ENCODE data around the gene BACE1.
"Not testable (repeated sequence)": the region's sequence is repeated elsewhere in the genome, so short reads cannot be mapped to it uniquely, and the experiment has no call there.

The BACE1 gene

DNA sequence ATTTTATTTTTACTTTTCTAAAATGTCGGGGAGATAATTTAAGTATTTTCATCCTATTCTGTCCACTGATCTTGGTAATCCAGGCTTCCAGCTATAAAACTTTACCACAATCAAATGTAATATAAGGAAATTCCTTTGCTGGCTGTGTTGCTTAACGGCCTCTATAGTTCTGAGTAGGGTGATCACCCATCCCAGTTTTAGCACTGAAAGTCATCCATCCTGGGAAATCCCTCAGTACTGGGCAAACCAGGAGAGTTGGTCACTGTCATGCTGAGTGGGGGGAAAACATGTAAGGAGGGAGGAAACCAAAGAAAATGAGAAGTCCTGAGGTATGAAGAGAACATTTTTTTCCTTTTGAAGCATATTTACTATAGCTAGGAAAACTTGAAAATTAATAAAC is 37.7 kb downstream of the BACE1 start:
- CTCF ChIA-PET: no interaction called here
- DNase-seq: no peak
- H3K27ac Mint-ChIP-seq: no peak overlapping the region
- H3K9me3 Mint-ChIP-seq: peaks cover 3% of the 10 kb centered on the region
- peaks cover 33% of the 10 kb centered on the region for H3K4me1 Mint-ChIP-seq
- H3K4me3 Mint-ChIP-seq: no peak overlapping the region
- H3K27me3 Mint-ChIP-seq: no peaks in the 10 kb centered on the region
- H3K36me3 Mint-ChIP-seq: peaks cover 44% of the 10 kb centered on the region

DNA sequence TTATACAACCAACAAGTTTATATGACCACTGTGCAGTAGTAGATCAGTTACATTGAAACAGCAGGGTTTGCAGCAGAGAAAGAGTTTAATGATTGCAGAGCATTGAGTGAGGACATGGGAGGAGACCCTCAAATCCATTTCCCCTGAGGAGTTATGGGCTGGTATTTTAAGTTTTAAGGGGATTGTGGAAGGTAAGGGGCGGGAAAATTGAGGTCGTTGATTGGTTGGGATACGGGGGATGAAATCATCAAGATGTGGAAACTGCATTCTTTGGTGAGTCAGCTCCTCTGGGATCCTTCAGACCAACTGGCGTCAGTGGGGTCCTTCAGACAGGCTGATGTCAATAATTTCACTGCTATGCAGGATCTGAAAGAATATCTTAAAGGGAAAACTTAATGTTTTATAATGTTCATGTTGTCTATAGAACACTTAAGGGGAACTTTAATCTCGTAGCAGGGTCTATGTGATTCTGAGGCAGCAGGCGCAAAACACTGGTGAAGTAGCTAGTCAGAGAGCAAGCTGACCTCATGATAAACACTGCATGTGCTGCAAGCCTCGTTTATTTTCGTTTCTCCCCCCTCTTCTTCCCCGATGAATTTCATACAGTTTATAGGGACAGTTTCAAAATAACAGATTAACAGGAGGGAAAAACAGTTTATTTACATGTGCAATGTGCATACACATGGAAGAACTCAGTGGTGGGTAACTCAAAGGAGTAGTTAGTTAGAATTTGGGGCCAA is 42.3 kb downstream of the BACE1 start:
- peaks cover 4% of the 10 kb centered on the region for H3K9me3 Mint-ChIP-seq
- H3K4me1 Mint-ChIP-seq: peaks cover 13% of the 10 kb centered on the region
- DNase-seq: no peak
- no peak overlapping the region for H3K4me3 Mint-ChIP-seq
- no peak overlapping the region for H3K27ac Mint-ChIP-seq
- CTCF ChIA-PET: no interaction called here
- no peaks in the 10 kb centered on the region for H3K27me3 Mint-ChIP-seq
- peaks cover 20% of the 10 kb centered on the region for H3K36me3 Mint-ChIP-seq

DNA sequence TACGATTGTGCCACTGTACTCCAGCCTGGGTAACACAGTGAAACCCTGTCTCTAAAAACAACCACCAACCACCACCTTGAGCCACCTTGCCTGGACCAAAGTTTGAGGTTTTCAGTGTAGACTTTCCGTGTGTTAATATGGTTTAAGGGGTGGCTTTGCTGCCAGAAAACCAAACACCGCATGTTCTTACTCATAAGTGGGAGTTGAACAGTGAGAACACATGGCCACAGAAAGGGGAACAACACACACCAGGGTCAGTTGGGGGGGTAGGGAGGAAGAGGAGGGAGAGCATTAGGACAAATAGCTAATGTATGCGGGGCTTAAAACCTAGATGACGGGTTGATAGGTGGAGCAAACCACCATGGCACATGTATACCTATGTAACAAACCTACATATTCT is 43.9 kb downstream of the BACE1 start:
- CTCF ChIA-PET, H3K4me3 Mint-ChIP-seq, H3K27ac Mint-ChIP-seq, H3K9me3 Mint-ChIP-seq, H3K27me3 Mint-ChIP-seq, DNase-seq: not testable (repeated sequence)
- Mint-ChIP-seq H3K36me3 (peaks cover 21% of the 10 kb centered on the region), H3K4me1 (peaks cover 11% of the 10 kb centered on the region)

DNA sequence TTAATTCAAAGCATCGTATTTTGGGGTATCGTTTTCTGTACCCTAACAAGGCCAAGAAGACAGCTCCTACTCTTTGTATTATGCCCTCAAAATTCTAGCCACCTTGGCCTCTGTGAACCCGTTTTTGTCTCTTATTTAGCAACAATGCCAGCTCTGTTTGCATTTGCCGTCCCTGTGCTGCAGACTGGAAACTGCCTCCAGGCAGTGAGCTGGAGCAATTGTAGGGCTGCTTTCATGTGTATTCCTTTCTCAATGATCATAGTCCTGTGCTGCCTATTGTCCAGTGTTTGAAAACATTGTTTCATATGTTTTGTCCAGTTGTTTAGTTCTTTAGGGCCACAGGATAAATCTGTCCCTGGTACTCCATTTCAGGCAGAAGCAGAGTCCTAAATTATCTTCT is 44.8 kb downstream of the BACE1 start:
- CTCF ChIA-PET: no interaction called here
- Mint-ChIP-seq H3K27ac (no peak overlapping the region), H3K27me3 (no peaks in the 10 kb centered on the region), H3K36me3 (peaks cover 23% of the 10 kb centered on the region), H3K4me1 (peaks cover 11% of the 10 kb centered on the region), H3K9me3 (peaks cover 4% of the 10 kb centered on the region), H3K4me3 (no peak overlapping the region)
- DNase-seq: no peak

DNA sequence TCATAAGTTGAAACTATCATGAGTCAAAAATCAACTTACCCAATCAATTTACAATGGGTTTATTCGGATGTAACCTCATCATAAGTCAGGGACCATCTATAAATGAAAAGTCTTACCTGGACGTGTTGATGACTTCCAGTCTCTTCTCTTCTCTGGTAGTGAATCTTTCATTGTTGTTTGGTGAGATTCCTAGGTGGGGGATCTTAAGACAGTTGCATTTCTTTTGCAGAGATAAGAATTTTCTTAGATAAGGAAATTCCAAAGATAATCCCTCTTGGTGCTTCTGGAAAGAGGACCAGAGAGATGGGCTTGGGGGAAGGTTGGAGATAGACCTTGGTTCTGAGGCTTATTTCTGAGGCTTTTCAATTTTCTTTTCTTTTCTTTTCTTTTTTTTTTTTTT is 46.2 kb downstream of the BACE1 start:
- no peak for DNase-seq
- Mint-ChIP-seq H3K4me1 (peaks cover 3% of the 10 kb centered on the region), H3K36me3 (peaks cover 15% of the 10 kb centered on the region), H3K4me3 (no peak overlapping the region), H3K9me3 (peaks cover 4% of the 10 kb centered on the region), H3K27me3 (no peaks in the 10 kb centered on the region), H3K27ac (no peak overlapping the region)
- CTCF ChIA-PET: no interaction called here

DNA sequence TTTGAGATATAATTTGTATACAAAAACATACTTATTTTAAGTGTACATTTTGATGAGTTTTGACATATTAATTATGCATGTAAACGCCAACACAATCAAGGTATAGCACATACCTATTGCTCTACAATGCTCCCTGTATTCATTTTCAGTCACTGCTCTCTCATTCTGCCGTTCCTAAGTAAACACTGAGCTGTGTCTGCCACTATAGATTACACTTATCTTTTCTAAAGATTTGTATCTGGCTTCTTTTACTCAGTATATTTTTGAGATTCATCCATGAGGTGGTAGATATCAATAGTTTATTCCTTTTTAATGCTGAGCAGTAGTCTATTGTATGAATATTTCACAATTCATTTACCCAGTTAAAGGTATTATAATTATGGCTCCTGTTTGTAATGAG is 50.3 kb downstream of the BACE1 start:
- H3K27me3 Mint-ChIP-seq: no peaks in the 10 kb centered on the region
- H3K9me3 Mint-ChIP-seq: no peaks in the 10 kb centered on the region
- CTCF ChIA-PET: no interaction called here
- H3K4me1 Mint-ChIP-seq: no peaks in the 10 kb centered on the region
- H3K36me3 Mint-ChIP-seq: peaks cover 6% of the 10 kb centered on the region
- no peak overlapping the region for H3K27ac Mint-ChIP-seq
- H3K4me3 Mint-ChIP-seq: no peak overlapping the region
- no peak for DNase-seq

DNA sequence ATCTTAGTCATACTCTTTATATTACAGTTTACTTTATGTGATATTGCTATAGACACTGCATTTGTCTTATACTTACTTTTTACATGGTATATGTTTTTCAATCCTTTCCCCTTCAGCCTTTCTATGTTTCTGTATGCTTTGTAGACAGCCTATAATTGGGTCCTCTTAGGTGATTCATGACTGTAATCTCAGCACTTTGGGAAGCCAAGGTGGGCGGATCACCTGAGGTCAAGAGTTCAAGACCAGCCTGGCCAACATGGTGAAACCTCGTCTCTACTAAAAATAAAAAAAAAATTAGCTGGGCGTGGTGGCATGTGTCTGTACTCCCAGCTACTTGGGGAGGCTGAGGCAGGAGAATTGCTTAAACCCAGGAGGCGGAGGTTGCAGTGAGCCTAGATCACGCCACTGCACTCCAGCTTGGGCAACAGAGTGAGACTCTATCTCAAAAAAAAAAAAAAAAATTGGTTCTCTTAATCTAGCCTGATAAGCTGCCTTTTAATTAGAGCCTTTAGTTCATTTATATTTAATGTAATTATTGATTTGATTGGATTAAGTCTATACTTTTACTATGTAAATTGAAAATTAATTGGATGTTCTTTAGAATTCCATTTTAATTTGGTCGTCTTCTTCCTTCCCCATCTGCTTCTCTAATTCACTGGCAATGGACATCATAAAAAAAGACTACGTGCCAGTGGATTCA is 51.3 kb downstream of the BACE1 start:
- H3K4me1 Mint-ChIP-seq, H3K9me3 Mint-ChIP-seq, H3K27ac Mint-ChIP-seq, H3K36me3 Mint-ChIP-seq, CTCF ChIA-PET, H3K4me3 Mint-ChIP-seq, H3K27me3 Mint-ChIP-seq, DNase-seq: not testable (repeated sequence)

DNA sequence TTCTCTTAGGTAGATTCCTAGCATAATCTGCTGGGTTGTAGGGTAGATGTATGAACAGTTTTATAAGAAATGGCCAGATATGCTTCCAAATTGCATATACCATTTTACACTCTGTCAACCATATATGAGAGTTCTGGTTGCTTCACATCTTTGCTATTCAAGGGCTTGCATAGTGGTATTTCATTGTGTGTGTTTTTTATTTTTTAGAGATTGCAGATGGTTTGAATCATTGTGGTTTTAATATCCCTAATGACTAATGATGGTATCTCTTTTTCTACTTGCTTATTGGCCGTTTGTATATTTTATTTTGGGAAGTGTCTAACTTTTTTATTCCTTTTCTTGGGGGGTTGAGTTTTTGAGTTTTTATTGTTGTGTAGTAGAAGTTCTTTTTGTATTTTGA is 56.6 kb downstream of the BACE1 start:
- H3K9me3 Mint-ChIP-seq: no peaks in the 10 kb centered on the region
- no peak overlapping the region for H3K27ac Mint-ChIP-seq
- H3K27me3 Mint-ChIP-seq: no peaks in the 10 kb centered on the region
- H3K4me1 Mint-ChIP-seq: no peaks in the 10 kb centered on the region
- no peak overlapping the region for H3K4me3 Mint-ChIP-seq
- CTCF ChIA-PET: no interaction called here
- H3K36me3 Mint-ChIP-seq: peaks cover 3% of the 10 kb centered on the region
- no peak for DNase-seq

DNA sequence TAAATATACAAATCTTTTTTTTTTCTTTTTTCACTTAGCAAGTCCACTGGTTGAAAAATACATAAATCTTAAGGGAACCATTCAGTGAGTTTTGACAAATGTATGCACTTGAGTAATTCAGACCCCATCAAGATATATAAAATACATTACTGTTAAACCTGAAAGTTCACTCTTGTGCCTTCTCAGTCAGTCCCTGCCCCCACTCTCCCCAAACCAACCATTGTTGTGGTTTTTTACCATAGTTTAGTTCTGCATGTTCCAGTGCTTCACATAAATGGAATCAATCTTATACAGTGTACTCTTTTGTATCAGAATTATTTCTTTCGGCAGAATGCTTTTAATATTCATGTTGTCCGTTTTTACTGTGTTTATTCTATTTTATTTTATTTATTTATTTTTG is 57.5 kb downstream of the BACE1 start:
- Mint-ChIP-seq H3K9me3 (no peaks in the 10 kb centered on the region), H3K4me1 (no peaks in the 10 kb centered on the region), H3K4me3 (no peak overlapping the region), H3K36me3 (peaks cover 5% of the 10 kb centered on the region), H3K27ac (no peak overlapping the region), H3K27me3 (no peaks in the 10 kb centered on the region)
- no peak for DNase-seq
- CTCF ChIA-PET: no interaction called here

DNA sequence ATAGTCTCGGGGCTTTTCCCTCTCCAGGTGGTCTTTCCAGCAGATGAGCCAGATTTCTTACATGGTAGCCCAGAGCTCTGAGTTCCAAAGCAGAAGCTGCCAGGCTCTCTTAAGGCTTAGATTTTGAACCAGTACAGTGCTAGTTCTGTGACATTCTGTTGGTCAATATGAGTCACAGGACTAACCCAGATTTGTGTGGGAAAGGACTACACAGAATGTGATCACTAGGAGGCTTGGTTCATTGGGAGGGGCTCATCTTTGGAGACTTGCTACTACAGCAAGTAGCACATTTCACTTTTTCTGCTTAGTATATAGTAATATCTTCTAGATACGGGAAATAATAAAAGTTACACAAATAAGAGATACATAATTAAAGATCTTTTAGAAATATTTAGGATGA is 59.5 kb downstream of the BACE1 start:
- no peak overlapping the region for H3K27ac Mint-ChIP-seq
- H3K9me3 Mint-ChIP-seq: no peaks in the 10 kb centered on the region
- DNase-seq: no peak
- H3K27me3 Mint-ChIP-seq: no peaks in the 10 kb centered on the region
- CTCF ChIA-PET: no interaction called here
- H3K4me3 Mint-ChIP-seq: no peak overlapping the region
- peaks cover 8% of the 10 kb centered on the region for H3K36me3 Mint-ChIP-seq
- H3K4me1 Mint-ChIP-seq: no peaks in the 10 kb centered on the region

DNA sequence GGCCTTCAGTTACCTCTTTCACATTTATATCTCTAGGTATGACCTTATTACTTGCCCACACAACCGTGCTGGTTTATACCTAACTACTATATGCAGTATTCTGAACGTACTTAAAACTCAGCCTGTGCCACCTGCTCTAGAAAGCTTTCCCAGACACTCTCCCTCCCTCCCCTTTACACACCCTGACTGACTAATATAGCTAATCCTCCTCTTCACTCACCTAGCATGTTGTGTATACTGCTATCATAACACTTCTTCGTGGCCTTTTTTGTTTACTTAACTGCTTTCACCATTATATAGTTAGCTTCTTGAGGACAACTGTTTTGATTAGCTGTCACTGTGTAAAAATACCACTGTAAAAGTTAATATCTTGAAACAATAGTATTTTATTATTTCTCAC is 60.1 kb downstream of the BACE1 start:
- H3K4me1 Mint-ChIP-seq: no peaks in the 10 kb centered on the region
- no peaks in the 10 kb centered on the region for H3K27me3 Mint-ChIP-seq
- H3K9me3 Mint-ChIP-seq: no peaks in the 10 kb centered on the region
- no peak overlapping the region for H3K4me3 Mint-ChIP-seq
- CTCF ChIA-PET: no interaction called here
- H3K36me3 Mint-ChIP-seq: peaks cover 9% of the 10 kb centered on the region
- no peak overlapping the region for H3K27ac Mint-ChIP-seq
- no peak for DNase-seq

DNA sequence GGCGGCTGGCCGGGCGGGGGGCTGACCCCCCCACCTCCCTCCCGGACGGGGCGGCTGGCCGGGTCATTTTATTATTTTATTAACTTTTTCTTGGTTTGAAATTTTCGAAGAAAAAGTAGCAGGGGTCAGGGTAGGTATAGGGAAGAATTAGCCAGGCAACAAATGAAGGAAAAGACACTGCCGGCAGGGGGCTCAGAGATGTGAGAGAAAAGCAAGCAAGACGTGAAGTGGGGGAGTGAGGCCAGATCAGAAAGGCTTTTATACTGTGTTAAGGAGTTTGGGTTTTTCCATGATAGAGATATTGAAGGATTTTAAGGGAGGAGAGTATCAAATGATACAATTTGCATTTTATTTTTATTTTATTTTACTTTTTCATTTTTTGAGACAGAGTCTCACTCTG is 64.5 kb downstream of the BACE1 start:
- CTCF ChIA-PET: no interaction called here
- peaks cover 22% of the 10 kb centered on the region for H3K36me3 Mint-ChIP-seq
- no peak for DNase-seq
- no peak overlapping the region for H3K4me3 Mint-ChIP-seq
- H3K4me1 Mint-ChIP-seq: no peaks in the 10 kb centered on the region
- no peak overlapping the region for H3K27ac Mint-ChIP-seq
- H3K9me3 Mint-ChIP-seq: no peaks in the 10 kb centered on the region
- H3K27me3 Mint-ChIP-seq: no peaks in the 10 kb centered on the region

DNA sequence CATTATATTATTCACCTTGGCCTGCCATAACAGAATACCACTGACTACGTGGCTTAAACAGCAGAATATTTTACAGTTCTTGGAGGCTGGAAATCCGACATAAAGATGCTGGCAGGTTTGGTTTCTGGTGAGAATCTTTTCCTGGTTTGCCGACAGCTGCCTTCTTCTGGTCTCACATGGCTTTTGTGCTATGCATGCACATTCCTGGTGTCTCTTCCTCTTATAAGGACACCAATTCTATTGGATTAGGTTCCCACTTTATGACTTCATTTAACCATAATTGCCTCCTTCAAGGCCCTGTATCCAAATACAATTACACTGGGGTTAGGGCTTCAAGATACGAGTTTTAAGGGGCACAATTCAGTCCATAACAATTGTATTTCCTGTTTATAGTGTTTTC is 66.5 kb downstream of the BACE1 start:
- H3K9me3 Mint-ChIP-seq: no peaks in the 10 kb centered on the region
- H3K27ac Mint-ChIP-seq: no peak overlapping the region
- CTCF ChIA-PET: no interaction called here
- H3K4me1 Mint-ChIP-seq: no peaks in the 10 kb centered on the region
- peaks cover 31% of the 10 kb centered on the region for H3K36me3 Mint-ChIP-seq
- no peak for DNase-seq
- H3K4me3 Mint-ChIP-seq: no peak overlapping the region
- no peaks in the 10 kb centered on the region for H3K27me3 Mint-ChIP-seq

DNA sequence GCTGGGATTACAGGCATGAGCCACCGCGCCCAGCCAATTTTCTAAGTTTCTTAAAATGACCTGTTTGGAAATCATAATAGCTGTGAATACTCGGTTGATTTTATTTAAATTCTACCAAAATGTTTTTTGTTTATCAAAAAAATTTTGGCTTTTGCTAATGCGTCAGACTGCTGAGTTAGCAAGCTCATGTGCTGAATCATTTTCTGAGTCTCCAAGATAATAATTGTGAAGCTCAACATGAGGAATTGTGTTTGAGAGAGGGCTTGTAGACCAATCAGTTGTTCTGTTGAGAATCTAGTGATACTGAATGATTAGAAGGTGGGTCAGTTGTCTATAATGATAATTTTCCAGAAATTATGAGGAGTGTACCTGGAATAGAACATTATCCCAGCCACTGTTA is 67.7 kb downstream of the BACE1 start:
- H3K27ac Mint-ChIP-seq: no peak overlapping the region
- H3K9me3 Mint-ChIP-seq: no peaks in the 10 kb centered on the region
- H3K4me3 Mint-ChIP-seq: no peak overlapping the region
- DNase-seq: no peak
- CTCF ChIA-PET: interaction anchor here (0.5 kb wide), 1 partner anchor 525 kb away, joined by 3 read pairs; no protein-coding TSS in a partner anchor
- peaks cover 32% of the 10 kb centered on the region for H3K36me3 Mint-ChIP-seq
- H3K27me3 Mint-ChIP-seq: no peaks in the 10 kb centered on the region
- no peaks in the 10 kb centered on the region for H3K4me1 Mint-ChIP-seq

DNA sequence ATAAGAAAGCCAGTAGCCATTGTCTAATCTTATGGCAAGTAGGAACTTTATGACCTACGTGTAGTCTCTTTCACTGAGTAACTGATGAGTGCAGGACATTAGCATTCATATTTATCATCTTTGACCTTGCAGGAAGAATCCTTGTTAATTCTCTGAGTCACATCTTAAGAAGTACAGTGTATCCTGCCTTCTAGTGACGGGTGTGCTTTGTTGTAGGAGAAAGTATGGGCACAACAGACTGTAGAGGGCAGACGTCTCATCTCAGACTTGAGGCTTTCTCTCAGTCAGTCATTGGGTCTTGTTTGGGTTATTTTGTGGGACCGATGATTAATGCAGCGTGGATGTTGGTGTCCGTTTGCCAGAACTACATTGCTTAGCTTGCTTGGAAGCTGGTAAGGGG is 76.8 kb downstream of the BACE1 start:
- no peak for DNase-seq
- H3K9me3 Mint-ChIP-seq: no peaks in the 10 kb centered on the region
- peaks cover 2% of the 10 kb centered on the region for H3K4me1 Mint-ChIP-seq
- H3K4me3 Mint-ChIP-seq: no peak overlapping the region
- H3K27ac Mint-ChIP-seq: no peak overlapping the region
- CTCF ChIA-PET: interaction anchor here (1.3 kb wide), 1 partner anchor 12 kb away, joined by 3 read pairs; no protein-coding TSS in a partner anchor
- no peaks in the 10 kb centered on the region for H3K27me3 Mint-ChIP-seq
- H3K36me3 Mint-ChIP-seq: peaks cover 20% of the 10 kb centered on the region
